Peyer's patch (tissue), 4 donors: ENCODE data around the gene TAF7L.

Source experiments
- POLR2A ChIP-seq, 2 donors: fragments of 450-650 bp; IDR thresholded peaks; one replicate each; pipeline ENCODE4 v1.5.1; 2017; ENCODE audit warnings: antibody characterized with exemption in 2 of 2, mild to moderate bottlenecking in 2 of 2, moderate library complexity in 2 of 2
- TF ChIP-seq, protein P1 (sequence below), 6 experiments: fragments of 450-650 bp in 4 of 6; fragments of 200-600 bp in 2 of 6; sonication (generic) in 1 of 6; IDR thresholded peaks; one replicate each; pipeline ENCODE4 v1.5.1; 2017 to 2019; ENCODE audit warnings: antibody characterized with exemption in 6 of 6, mild to moderate bottlenecking in 3 of 6, moderate library complexity in 1 of 6

- TF ChIP-seq, protein P1, sequence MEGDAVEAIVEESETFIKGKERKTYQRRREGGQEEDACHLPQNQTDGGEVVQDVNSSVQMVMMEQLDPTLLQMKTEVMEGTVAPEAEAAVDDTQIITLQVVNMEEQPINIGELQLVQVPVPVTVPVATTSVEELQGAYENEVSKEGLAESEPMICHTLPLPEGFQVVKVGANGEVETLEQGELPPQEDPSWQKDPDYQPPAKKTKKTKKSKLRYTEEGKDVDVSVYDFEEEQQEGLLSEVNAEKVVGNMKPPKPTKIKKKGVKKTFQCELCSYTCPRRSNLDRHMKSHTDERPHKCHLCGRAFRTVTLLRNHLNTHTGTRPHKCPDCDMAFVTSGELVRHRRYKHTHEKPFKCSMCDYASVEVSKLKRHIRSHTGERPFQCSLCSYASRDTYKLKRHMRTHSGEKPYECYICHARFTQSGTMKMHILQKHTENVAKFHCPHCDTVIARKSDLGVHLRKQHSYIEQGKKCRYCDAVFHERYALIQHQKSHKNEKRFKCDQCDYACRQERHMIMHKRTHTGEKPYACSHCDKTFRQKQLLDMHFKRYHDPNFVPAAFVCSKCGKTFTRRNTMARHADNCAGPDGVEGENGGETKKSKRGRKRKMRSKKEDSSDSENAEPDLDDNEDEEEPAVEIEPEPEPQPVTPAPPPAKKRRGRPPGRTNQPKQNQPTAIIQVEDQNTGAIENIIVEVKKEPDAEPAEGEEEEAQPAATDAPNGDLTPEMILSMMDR (IDR thresholded peaks at IDR 0.05) = no peak
- TF ChIP-seq POLR2A (IDR thresholded peaks at IDR 0.05) = no peak
Observed at GRCh38 chrX:101220662-101221260, 70.4 kb downstream of the TAF7L start.
